Measurements from ENCODE around the gene KCNN4. TPM values are rescaled to one million over a fixed set of nuclear protein-coding genes. Genes with fewer than 3 reads are reported as not detected.

The KCNN4 gene
- total RNA-seq, 1 donor from 2014 or later: 6.4 TPM

GRCh38 chr19:43739439-43740235 lies 41.1 kb downstream of the KCNN4 start:
- peaks cover 62% of the 10 kb centered on the region for H3K36me3 Mint-ChIP-seq
- no peak overlapping the region for H3K4me3 Mint-ChIP-seq
- DNase-seq (ENCODE audit: low spot score in 2 of 2, unreplicated experiment in 2 of 2): no peak
- TF ChIP-seq, protein P1, sequence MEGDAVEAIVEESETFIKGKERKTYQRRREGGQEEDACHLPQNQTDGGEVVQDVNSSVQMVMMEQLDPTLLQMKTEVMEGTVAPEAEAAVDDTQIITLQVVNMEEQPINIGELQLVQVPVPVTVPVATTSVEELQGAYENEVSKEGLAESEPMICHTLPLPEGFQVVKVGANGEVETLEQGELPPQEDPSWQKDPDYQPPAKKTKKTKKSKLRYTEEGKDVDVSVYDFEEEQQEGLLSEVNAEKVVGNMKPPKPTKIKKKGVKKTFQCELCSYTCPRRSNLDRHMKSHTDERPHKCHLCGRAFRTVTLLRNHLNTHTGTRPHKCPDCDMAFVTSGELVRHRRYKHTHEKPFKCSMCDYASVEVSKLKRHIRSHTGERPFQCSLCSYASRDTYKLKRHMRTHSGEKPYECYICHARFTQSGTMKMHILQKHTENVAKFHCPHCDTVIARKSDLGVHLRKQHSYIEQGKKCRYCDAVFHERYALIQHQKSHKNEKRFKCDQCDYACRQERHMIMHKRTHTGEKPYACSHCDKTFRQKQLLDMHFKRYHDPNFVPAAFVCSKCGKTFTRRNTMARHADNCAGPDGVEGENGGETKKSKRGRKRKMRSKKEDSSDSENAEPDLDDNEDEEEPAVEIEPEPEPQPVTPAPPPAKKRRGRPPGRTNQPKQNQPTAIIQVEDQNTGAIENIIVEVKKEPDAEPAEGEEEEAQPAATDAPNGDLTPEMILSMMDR (IDR thresholded peaks at IDR 0.05; ENCODE audit: unreplicated experiment): no peak
- H3K27me3 Mint-ChIP-seq (ENCODE audit: low read depth): no peaks in the 10 kb centered on the region
- no peaks in the 10 kb centered on the region for H3K9me3 Mint-ChIP-seq
- no peaks in the 10 kb centered on the region for H3K4me1 Mint-ChIP-seq
- no peak overlapping the region for H3K27ac Mint-ChIP-seq

DNA sequence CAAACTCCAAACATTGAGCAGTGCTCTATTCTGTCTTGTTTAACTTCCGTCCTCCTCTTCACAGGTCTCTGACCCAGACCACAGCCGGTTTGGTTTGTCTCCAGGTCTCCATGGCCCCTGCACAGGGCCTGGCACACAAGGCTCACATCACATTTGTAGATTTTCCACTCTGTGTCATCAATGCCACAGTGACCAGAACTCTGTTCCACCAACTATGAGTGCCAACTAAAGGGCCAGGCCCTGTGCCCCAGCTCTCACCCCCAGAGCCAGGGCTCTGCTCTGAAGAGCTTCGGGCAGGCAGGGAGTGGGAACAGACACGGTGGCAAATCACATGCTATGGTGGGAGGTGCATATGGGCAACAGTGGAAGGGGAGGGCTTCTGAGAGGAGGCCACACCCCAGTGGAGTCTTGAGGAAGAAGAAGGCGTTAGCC lies 42.0 kb downstream of the KCNN4 start:
- no peak for DNase-seq (ENCODE audit: low spot score in 2 of 2, unreplicated experiment in 2 of 2)
- TF ChIP-seq, protein P1 (IDR thresholded peaks at IDR 0.05; ENCODE audit: unreplicated experiment): no peak
- Mint-ChIP-seq H3K36me3 (peaks cover 56% of the 10 kb centered on the region), H3K4me3 (no peak overlapping the region), H3K9me3 (no peaks in the 10 kb centered on the region), H3K27ac (peak overlapping the region; percentile 7), H3K4me1 (no peaks in the 10 kb centered on the region), H3K27me3 (ENCODE audit: low read depth) (no peaks in the 10 kb centered on the region)

DNA sequence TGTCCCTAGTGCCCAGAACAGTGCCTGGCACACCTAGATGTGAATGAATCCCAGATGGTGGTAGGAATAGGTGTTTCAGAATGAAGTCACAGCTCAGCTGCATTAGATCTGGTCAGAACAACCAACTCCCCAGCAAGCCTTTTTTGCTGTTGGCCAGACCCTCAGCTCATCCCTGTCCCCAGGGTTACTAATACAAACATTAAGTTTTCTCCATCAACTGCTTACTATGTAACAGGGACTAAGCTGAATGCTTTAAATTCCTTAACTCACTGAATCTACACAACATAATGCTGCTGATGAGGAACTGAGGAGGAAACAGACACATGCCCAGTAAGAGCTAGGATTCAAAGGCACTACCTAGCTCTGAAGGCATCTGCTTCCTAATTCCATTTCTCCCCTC lies 44.8 kb downstream of the KCNN4 start:
- no peak for DNase-seq (ENCODE audit: low spot score in 2 of 2, unreplicated experiment in 2 of 2)
- H3K36me3 Mint-ChIP-seq: peaks cover 51% of the 10 kb centered on the region
- no peak overlapping the region for H3K27ac Mint-ChIP-seq
- peaks cover 9% of the 10 kb centered on the region for H3K4me1 Mint-ChIP-seq
- H3K9me3 Mint-ChIP-seq: no peaks in the 10 kb centered on the region
- TF ChIP-seq, protein P1 (IDR thresholded peaks at IDR 0.05; ENCODE audit: unreplicated experiment): no peak
- no peak overlapping the region for H3K4me3 Mint-ChIP-seq
- no peaks in the 10 kb centered on the region for H3K27me3 Mint-ChIP-seq (ENCODE audit: low read depth)

- Mint-ChIP-seq H3K4me1 (peaks cover 9% of the 10 kb centered on the region), H3K27me3 (ENCODE audit: low read depth) (no peaks in the 10 kb centered on the region), H3K9me3 (no peaks in the 10 kb centered on the region), H3K36me3 (peaks cover 46% of the 10 kb centered on the region), H3K27ac (no peak overlapping the region), H3K4me3 (no peak overlapping the region)
- DNase-seq (ENCODE audit: low spot score in 2 of 2, unreplicated experiment in 2 of 2): no peak
- TF ChIP-seq, protein P1 (IDR thresholded peaks at IDR 0.05; ENCODE audit: unreplicated experiment): no peak
Observed at GRCh38 chr19:43735013-43735412, 45.8 kb downstream of the KCNN4 start.

GRCh38 chr19:43731846-43732245 lies 48.9 kb downstream of the KCNN4 start:
- H3K4me1 Mint-ChIP-seq: peaks cover 9% of the 10 kb centered on the region
- TF ChIP-seq, protein P1 (IDR thresholded peaks at IDR 0.05; ENCODE audit: unreplicated experiment): no peak
- H3K4me3 Mint-ChIP-seq: no peak overlapping the region
- H3K27ac Mint-ChIP-seq: peak overlapping the region; percentile 87
- H3K36me3 Mint-ChIP-seq: peaks cover 41% of the 10 kb centered on the region
- no peaks in the 10 kb centered on the region for H3K9me3 Mint-ChIP-seq
- no peaks in the 10 kb centered on the region for H3K27me3 Mint-ChIP-seq (ENCODE audit: low read depth)
- DNase-seq (ENCODE audit: low spot score in 2 of 2, unreplicated experiment in 2 of 2): no peak

All from mesothelial cell of epicardium (in vitro differentiated cells).